RWPE2 (cell line): Measurements from ENCODE around the gene C1GALT1.

ENCODE experiments used
- ATAC-seq: fragments of 200-7000 bp; cut with Tn5 transposase; 3 replicates; pipeline ENCODE4 v1.9.1; 2021; ENCODE audit warnings: low read depth
- DNase-seq: peaks from one replicate; pipeline ENCODE4 v3.0.0-alpha.2; 2020; ENCODE audit warnings: low spot score
- H3K27ac ChIP-seq: fragments of 450-650 bp; 2 replicates; pipeline ENCODE4 v1.5.1; 2017; ENCODE audit warnings: mild to moderate bottlenecking; ENCODE audit not compliant: poor library complexity, severe bottlenecking
- H3K27me3 ChIP-seq: fragments of 250-450 bp; sonication (Bioruptor Pico); 2 replicates; pipeline ENCODE4 v1.5.1; 2021; ENCODE audit warnings: mild to moderate bottlenecking, moderate library complexity; ENCODE audit not compliant: insufficient read depth, poor library complexity, severe bottlenecking
- H3K36me3 ChIP-seq: fragments of 250-450 bp; sonication (Bioruptor Pico); 2 replicates; pipeline ENCODE4 v1.5.1; 2020; ENCODE audit warnings: low read depth, mild to moderate bottlenecking, moderate library complexity
- H3K4me1 ChIP-seq: fragments of 250-450 bp; sonication (Bioruptor Pico); 2 replicates; pipeline ENCODE4 v1.5.1; 2021; ENCODE audit warnings: mild to moderate bottlenecking, moderate library complexity; ENCODE audit not compliant: insufficient read depth, poor library complexity, severe bottlenecking
- H3K4me3 ChIP-seq: fragments of 250-450 bp; sonication (Bioruptor Pico); 2 replicates; pipeline ENCODE4 v1.5.1; 2021; ENCODE audit warnings: mild to moderate bottlenecking, moderate library complexity; ENCODE audit not compliant: severe bottlenecking
- H3K9me3 ChIP-seq: fragments of 250-450 bp; sonication (Bioruptor Pico); 2 replicates; pipeline ENCODE4 v1.5.1; 2021; ENCODE audit warnings: mild to moderate bottlenecking, moderate library complexity; ENCODE audit not compliant: severe bottlenecking
- TF ChIP-seq, protein P1 (sequence below): fragments of 450-650 bp; IDR thresholded peaks from one replicate; pipeline ENCODE4 v1.5.1; 2017; ENCODE audit warnings: mild to moderate bottlenecking, moderate library complexity; ENCODE audit not compliant: poor library complexity, severe bottlenecking

Gene C1GALT1

GRCh38 chr7:7293092-7293491 lies 110.7 kb downstream of the C1GALT1 start:
- H3K36me3 ChIP-seq, result no peaks in the 10 kb centered on the region
- H3K27ac ChIP-seq, result no peak overlapping the region
- ATAC-seq, result no peak

GRCh38 chr7:7294911-7295310 lies 112.6 kb downstream of the C1GALT1 start:
- Histone ChIP-seq H3K36me3 (no peaks in the 10 kb centered on the region), H3K9me3 (no peaks in the 10 kb centered on the region), H3K4me1 (no peaks in the 10 kb centered on the region), H3K27me3 (no peaks in the 10 kb centered on the region), H3K4me3 (no peak overlapping the region), H3K27ac (no peak overlapping the region)
- TF ChIP-seq, protein P1, sequence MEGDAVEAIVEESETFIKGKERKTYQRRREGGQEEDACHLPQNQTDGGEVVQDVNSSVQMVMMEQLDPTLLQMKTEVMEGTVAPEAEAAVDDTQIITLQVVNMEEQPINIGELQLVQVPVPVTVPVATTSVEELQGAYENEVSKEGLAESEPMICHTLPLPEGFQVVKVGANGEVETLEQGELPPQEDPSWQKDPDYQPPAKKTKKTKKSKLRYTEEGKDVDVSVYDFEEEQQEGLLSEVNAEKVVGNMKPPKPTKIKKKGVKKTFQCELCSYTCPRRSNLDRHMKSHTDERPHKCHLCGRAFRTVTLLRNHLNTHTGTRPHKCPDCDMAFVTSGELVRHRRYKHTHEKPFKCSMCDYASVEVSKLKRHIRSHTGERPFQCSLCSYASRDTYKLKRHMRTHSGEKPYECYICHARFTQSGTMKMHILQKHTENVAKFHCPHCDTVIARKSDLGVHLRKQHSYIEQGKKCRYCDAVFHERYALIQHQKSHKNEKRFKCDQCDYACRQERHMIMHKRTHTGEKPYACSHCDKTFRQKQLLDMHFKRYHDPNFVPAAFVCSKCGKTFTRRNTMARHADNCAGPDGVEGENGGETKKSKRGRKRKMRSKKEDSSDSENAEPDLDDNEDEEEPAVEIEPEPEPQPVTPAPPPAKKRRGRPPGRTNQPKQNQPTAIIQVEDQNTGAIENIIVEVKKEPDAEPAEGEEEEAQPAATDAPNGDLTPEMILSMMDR, result no peak
- DNase-seq, result no peak
- ATAC-seq, result no peak

More at GRCh38 chr7:7293092-7293491, 110.7 kb downstream of the C1GALT1 start:
- TF ChIP-seq, protein P1, result no peak
- Histone ChIP-seq H3K9me3 (no peaks in the 10 kb centered on the region), H3K4me3 (no peak overlapping the region), H3K4me1 (no peaks in the 10 kb centered on the region), H3K27me3 (no peaks in the 10 kb centered on the region)
- no peak for DNase-seq
